Neural cell (in vitro differentiated cells): ENCODE measurements around the gene POU2F2.

Experiments
- REST ChIP-seq: IDR thresholded peaks from 2 replicates; pipeline ENCODE4 v1.6.1; 2012; ENCODE audit warnings: borderline replicate concordance
- TF ChIP-seq, protein P1 (sequence below): fragments of 450-650 bp; IDR thresholded peaks from 2 replicates; pipeline ENCODE4 v1.5.1; 2014; ENCODE audit warnings: antibody characterized with exemption, mild to moderate bottlenecking, moderate library complexity; ENCODE audit not compliant: poor library complexity, severe bottlenecking

DNA sequence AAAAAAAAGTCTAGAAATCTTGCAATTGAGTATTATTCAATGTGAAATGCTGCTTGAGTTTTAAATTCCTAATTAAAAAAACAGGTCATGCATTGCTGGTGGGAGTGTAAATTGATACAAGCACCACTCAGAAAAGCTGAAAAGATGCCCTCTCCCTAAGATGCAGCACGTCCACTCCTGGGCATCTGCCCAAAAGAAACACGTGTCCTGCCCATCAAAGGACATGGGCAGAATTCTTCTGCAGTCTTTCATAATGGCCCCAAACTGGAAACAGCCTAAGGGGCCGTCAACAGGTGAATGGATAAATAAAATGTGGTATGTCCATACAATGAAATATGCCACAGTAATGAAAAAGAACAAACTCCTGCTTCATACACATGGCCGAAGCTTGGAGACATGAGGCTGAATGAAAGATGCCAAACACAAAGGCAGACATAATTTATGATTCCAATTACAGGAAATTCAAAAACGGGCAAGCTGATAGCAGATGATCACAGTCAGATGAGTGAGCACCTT lies 7.8 kb downstream of the POU2F2 start:
- TF ChIP-seq REST, result no peak
- TF ChIP-seq, protein P1, sequence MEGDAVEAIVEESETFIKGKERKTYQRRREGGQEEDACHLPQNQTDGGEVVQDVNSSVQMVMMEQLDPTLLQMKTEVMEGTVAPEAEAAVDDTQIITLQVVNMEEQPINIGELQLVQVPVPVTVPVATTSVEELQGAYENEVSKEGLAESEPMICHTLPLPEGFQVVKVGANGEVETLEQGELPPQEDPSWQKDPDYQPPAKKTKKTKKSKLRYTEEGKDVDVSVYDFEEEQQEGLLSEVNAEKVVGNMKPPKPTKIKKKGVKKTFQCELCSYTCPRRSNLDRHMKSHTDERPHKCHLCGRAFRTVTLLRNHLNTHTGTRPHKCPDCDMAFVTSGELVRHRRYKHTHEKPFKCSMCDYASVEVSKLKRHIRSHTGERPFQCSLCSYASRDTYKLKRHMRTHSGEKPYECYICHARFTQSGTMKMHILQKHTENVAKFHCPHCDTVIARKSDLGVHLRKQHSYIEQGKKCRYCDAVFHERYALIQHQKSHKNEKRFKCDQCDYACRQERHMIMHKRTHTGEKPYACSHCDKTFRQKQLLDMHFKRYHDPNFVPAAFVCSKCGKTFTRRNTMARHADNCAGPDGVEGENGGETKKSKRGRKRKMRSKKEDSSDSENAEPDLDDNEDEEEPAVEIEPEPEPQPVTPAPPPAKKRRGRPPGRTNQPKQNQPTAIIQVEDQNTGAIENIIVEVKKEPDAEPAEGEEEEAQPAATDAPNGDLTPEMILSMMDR, result no peak
